Measurements from ENCODE around the gene NTN5. TPM values are rescaled to one million over a fixed set of nuclear protein-coding genes. Genes with fewer than 3 reads are reported as not detected.

The NTN5 gene
- total and polyA plus RNA-seq, 10 of the 15 experiments (the other 5 are each of a cell fraction or from before 2014, with no cell fraction given) = 0.07 to 0.22 TPM; not detected in 8

DNA sequence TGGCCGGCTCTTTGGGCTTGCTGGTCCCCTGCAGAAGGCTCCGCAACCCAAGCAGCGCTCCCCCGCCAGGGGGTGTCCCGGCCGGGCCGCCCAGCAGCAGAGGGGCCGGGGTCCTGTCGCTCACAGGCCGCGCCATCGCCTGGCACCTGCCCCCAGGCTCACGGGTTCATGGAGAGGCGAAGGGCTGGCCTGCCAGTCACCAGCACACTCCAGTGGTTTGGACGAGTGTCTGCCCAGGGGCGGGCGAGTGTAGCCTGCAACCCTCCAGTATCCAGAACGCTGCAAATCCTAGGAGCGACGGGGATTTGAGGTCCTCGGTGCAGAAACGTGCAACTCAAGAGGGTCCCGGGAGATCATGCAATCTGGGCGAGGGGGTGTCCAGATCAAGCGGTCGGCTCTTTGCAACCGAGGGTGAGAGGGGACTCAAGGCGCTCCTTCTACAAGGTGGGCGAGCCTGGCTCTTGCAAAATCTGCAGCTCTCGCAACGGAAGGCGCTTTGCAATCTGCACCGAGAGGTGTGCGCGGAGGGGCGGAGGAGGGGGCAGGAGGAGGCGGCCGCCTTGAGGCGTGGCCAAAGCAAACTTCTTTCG, 35.9 kb downstream of the NTN5 start, which contains the start of gene DBP (continued):
- TF ChIP-seq, protein P1, sequence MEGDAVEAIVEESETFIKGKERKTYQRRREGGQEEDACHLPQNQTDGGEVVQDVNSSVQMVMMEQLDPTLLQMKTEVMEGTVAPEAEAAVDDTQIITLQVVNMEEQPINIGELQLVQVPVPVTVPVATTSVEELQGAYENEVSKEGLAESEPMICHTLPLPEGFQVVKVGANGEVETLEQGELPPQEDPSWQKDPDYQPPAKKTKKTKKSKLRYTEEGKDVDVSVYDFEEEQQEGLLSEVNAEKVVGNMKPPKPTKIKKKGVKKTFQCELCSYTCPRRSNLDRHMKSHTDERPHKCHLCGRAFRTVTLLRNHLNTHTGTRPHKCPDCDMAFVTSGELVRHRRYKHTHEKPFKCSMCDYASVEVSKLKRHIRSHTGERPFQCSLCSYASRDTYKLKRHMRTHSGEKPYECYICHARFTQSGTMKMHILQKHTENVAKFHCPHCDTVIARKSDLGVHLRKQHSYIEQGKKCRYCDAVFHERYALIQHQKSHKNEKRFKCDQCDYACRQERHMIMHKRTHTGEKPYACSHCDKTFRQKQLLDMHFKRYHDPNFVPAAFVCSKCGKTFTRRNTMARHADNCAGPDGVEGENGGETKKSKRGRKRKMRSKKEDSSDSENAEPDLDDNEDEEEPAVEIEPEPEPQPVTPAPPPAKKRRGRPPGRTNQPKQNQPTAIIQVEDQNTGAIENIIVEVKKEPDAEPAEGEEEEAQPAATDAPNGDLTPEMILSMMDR (IDR thresholded peaks at IDR 0.05 in 2 of 3, conservative IDR thresholded peaks at IDR 0.05 in 1 of 3; ENCODE audit: control insufficient read depth in 2 of 3, extremely low read depth in 1 of 3, insufficient read depth in 1 of 3, low read depth in 3 of 3, low read length in 3 of 3) = 0 out of 6 replicates have a peak, but pooled peaks of 2 of the 3 experiments have one; percentile 5 to 8
- TF ChIP-seq CEBPB (IDR thresholded peaks at IDR 0.05; ENCODE audit: borderline replicate concordance in 1 of 2, low read depth in 2 of 2, low read length in 2 of 2) = 0 out of 4 replicates have a peak, but pooled peaks of 1 of the 2 experiments have one; percentile 4
- peak in 1 of 2 experiments; percentile 50; a peak in 1 of 3 replicates for TF ChIP-seq EGR1 (IDR thresholded peaks at IDR 0.05; ENCODE audit: borderline replicate concordance in 1 of 2, low read depth in 2 of 2, low read length in 2 of 2)
- 0 out of 2 replicates have a peak, but pooled peaks have one; percentile 49 for TF ChIP-seq DPF2 (IDR thresholded peaks at IDR 0.05)
- 0 out of 2 replicates have a peak, but pooled peaks have one; percentile 57 for TF ChIP-seq GATAD2B (conservative IDR thresholded peaks at IDR 0.05; ENCODE audit: low read depth)
- TF ChIP-seq, protein P2, sequence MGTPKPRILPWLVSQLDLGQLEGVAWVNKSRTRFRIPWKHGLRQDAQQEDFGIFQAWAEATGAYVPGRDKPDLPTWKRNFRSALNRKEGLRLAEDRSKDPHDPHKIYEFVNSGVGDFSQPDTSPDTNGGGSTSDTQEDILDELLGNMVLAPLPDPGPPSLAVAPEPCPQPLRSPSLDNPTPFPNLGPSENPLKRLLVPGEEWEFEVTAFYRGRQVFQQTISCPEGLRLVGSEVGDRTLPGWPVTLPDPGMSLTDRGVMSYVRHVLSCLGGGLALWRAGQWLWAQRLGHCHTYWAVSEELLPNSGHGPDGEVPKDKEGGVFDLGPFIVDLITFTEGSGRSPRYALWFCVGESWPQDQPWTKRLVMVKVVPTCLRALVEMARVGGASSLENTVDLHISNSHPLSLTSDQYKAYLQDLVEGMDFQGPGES (IDR thresholded peaks at IDR 0.05) = no peak
- TF ChIP-seq SREBF1 (IDR thresholded peaks at IDR 0.05; ENCODE audit: low read length) = no peak
- TF ChIP-seq SIN3A (IDR thresholded peaks at IDR 0.05; ENCODE audit: low read depth, low read length) = 0 out of 2 replicates have a peak, but pooled peaks have one; percentile 30
- TF ChIP-seq POLR2AphosphoS5 (IDR thresholded peaks at IDR 0.05; ENCODE audit: low read length) = no peak

Data from GM12878 (cell line).